ENCODE results near the gene GALNT10. TPM values are rescaled to one million over a fixed set of nuclear protein-coding genes. Genes with fewer than 3 reads are reported as not detected.

GALNT10 gene
- polyA plus RNA-seq, 1 donor (not counting 4 experiments of a cell fraction or from before 2014, with no cell fraction given): 17.9 TPM

DNA sequence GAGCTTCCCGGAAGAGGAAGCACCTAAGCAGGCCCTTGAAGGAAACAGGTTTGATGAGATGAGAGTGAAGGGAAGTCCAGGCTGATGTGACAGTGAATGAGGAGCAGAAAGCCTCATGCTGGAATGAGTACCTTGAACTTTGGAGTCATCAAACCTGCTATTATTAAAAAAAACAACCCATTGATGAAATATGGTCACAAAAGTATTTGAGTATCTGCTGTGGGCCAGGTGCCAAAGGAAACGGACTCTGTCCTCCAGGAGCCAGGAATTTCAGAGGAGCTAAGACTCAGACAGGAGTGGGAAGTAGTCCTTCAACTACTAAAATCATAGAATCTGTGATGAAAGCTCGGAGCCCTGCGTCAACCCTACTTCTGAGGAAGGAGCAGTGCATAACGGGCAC, 275.6 kb downstream of the GALNT10 start:
- dilution Hi-C loops (cut with MboI; ENCODE audit: extremely low pct_ligation_motif_present, low sequenced_read_pairs): no loop called here

DNA sequence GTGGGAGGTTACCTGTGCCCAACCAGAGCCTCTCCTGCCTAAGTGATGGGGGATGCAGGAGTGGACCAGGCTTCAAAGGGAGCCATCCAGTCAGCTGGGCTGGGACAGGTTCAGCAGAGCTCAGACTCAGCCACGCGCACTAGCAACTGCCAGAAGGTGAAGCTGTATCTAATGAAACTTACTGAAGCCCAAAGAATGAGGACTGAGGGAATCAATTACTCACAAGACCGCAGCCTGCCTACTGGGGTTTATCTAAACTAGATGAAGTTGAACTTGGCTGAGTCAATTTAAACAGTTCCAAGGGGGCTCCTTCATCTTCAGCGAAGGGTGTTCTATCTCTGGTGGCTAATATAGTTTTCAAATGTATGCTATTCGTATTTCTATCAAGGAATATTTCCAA, 276.1 kb downstream of the GALNT10 start:
- Histone ChIP-seq H3K36me3 (ENCODE audit: control insufficient read depth in 2 of 2, extremely low read depth in 1 of 2, insufficient read depth in 2 of 2, low read length in 2 of 2) (no peaks in the 10 kb centered on the region), H3K4me2 (ENCODE audit: control insufficient read depth, extremely low read depth, insufficient read depth, low read depth, low read length) (no peak overlapping the region), H3K27ac (ENCODE audit: control insufficient read depth, insufficient read depth, low read length) (no peak overlapping the region), H3K9ac (ENCODE audit: control insufficient read depth, extremely low read depth, insufficient read depth, low read length) (no peak overlapping the region), H3K4me3 (ENCODE audit: control insufficient read depth in 2 of 3, extremely low read depth in 1 of 3, insufficient read depth in 2 of 3, low read depth in 1 of 3, low read length in 3 of 3) (no peak overlapping the region), H3K79me2 (ENCODE audit: control insufficient read depth, insufficient read depth, low read length) (no peaks in the 10 kb centered on the region), H2AFZ (ENCODE audit: control insufficient read depth, low read length) (no peak overlapping the region), H3K9me1 (ENCODE audit: control insufficient read depth, extremely low read depth, insufficient read depth, low read length) (no peaks in the 10 kb centered on the region), H3K4me1 (ENCODE audit: control insufficient read depth, extremely low read depth, insufficient read depth, low read length) (no peaks in the 10 kb centered on the region), H3K9me3 (ENCODE audit: control insufficient read depth, low read depth, low read length) (no peaks in the 10 kb centered on the region), H3K27me3 (ENCODE audit: control insufficient read depth, extremely low read depth, insufficient read depth, low read length) (peaks cover 18% of the 10 kb centered on the region), H4K20me1 (ENCODE audit: control insufficient read depth, extremely low read depth, insufficient read depth, low read length) (no peaks in the 10 kb centered on the region)
- no peak for DNase-seq (ENCODE audit: low read depth, low spot score)
- no peak for FAIRE-seq
- dilution Hi-C loops (cut with MboI; ENCODE audit: extremely low pct_ligation_motif_present, low sequenced_read_pairs): no loop called here
- TF ChIP-seq, protein P1, sequence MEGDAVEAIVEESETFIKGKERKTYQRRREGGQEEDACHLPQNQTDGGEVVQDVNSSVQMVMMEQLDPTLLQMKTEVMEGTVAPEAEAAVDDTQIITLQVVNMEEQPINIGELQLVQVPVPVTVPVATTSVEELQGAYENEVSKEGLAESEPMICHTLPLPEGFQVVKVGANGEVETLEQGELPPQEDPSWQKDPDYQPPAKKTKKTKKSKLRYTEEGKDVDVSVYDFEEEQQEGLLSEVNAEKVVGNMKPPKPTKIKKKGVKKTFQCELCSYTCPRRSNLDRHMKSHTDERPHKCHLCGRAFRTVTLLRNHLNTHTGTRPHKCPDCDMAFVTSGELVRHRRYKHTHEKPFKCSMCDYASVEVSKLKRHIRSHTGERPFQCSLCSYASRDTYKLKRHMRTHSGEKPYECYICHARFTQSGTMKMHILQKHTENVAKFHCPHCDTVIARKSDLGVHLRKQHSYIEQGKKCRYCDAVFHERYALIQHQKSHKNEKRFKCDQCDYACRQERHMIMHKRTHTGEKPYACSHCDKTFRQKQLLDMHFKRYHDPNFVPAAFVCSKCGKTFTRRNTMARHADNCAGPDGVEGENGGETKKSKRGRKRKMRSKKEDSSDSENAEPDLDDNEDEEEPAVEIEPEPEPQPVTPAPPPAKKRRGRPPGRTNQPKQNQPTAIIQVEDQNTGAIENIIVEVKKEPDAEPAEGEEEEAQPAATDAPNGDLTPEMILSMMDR (optimal IDR thresholded peaks at IDR 0.05 in 1 of 3, IDR thresholded peaks at IDR 0.05 in 1 of 3, conservative IDR thresholded peaks at IDR 0.05 in 1 of 3; ENCODE audit: extremely low read depth in 1 of 3, insufficient read depth in 2 of 3, low read length in 3 of 3): no peak
- TF ChIP-seq EZH2 (IDR thresholded peaks at IDR 0.05; ENCODE audit: low read length): no peak

More for the DNA sequence above, 275.6 kb downstream of the GALNT10 start:
- DNase-seq (ENCODE audit: low read depth, low spot score) (no peak), FAIRE-seq (no peak)
- no peak for TF ChIP-seq EZH2 (IDR thresholded peaks at IDR 0.05; ENCODE audit: low read length)
- TF ChIP-seq, protein P1 (optimal IDR thresholded peaks at IDR 0.05 in 1 of 3, IDR thresholded peaks at IDR 0.05 in 1 of 3, conservative IDR thresholded peaks at IDR 0.05 in 1 of 3; ENCODE audit: extremely low read depth in 1 of 3, insufficient read depth in 2 of 3, low read length in 3 of 3): no peak
- no peaks in the 10 kb centered on the region for H3K79me2 ChIP-seq (ENCODE audit: control insufficient read depth, insufficient read depth, low read length)
- peaks cover 13% of the 10 kb centered on the region for H3K27me3 ChIP-seq (ENCODE audit: control insufficient read depth, extremely low read depth, insufficient read depth, low read length)
- no peaks in the 10 kb centered on the region for H3K4me1 ChIP-seq (ENCODE audit: control insufficient read depth, extremely low read depth, insufficient read depth, low read length)
- no peak overlapping the region for H3K4me2 ChIP-seq (ENCODE audit: control insufficient read depth, extremely low read depth, insufficient read depth, low read depth, low read length)
- H3K9me3 ChIP-seq (ENCODE audit: control insufficient read depth, low read depth, low read length): no peaks in the 10 kb centered on the region
- no peak overlapping the region for H3K9ac ChIP-seq (ENCODE audit: control insufficient read depth, extremely low read depth, insufficient read depth, low read length)
- H3K36me3 ChIP-seq (ENCODE audit: control insufficient read depth in 2 of 2, extremely low read depth in 1 of 2, insufficient read depth in 2 of 2, low read length in 2 of 2): no peaks in the 10 kb centered on the region
- no peak overlapping the region for H3K27ac ChIP-seq (ENCODE audit: control insufficient read depth, insufficient read depth, low read length)
- H3K9me1 ChIP-seq (ENCODE audit: control insufficient read depth, extremely low read depth, insufficient read depth, low read length): no peaks in the 10 kb centered on the region
- H4K20me1 ChIP-seq (ENCODE audit: control insufficient read depth, extremely low read depth, insufficient read depth, low read length): no peaks in the 10 kb centered on the region
- H2AFZ ChIP-seq (ENCODE audit: control insufficient read depth, low read length): no peak overlapping the region
- no peak overlapping the region for H3K4me3 ChIP-seq (ENCODE audit: control insufficient read depth in 2 of 3, extremely low read depth in 1 of 3, insufficient read depth in 2 of 3, low read depth in 1 of 3, low read length in 3 of 3)

All from keratinocyte (primary cell).